GM12892 (cell line): Measurements from ENCODE around the gene UBFD1.

Source experiments
- POLR2A ChIP-seq: IDR thresholded peaks from 2 replicates; pipeline ENCODE4 v1.6.1; 2011; ENCODE audit warnings: low read depth, low read length, control low read depth
- POLR2AphosphoS5 ChIP-seq: IDR thresholded peaks from 2 replicates; pipeline ENCODE4 v1.6.1; 2011; ENCODE audit warnings: low read depth, low read length, control low read depth
- TAF1 ChIP-seq: IDR thresholded peaks from 2 replicates; pipeline ENCODE4 v1.6.1; 2011; ENCODE audit warnings: low read depth, mild to moderate bottlenecking, control low read depth, low read length, borderline replicate concordance

DNA sequence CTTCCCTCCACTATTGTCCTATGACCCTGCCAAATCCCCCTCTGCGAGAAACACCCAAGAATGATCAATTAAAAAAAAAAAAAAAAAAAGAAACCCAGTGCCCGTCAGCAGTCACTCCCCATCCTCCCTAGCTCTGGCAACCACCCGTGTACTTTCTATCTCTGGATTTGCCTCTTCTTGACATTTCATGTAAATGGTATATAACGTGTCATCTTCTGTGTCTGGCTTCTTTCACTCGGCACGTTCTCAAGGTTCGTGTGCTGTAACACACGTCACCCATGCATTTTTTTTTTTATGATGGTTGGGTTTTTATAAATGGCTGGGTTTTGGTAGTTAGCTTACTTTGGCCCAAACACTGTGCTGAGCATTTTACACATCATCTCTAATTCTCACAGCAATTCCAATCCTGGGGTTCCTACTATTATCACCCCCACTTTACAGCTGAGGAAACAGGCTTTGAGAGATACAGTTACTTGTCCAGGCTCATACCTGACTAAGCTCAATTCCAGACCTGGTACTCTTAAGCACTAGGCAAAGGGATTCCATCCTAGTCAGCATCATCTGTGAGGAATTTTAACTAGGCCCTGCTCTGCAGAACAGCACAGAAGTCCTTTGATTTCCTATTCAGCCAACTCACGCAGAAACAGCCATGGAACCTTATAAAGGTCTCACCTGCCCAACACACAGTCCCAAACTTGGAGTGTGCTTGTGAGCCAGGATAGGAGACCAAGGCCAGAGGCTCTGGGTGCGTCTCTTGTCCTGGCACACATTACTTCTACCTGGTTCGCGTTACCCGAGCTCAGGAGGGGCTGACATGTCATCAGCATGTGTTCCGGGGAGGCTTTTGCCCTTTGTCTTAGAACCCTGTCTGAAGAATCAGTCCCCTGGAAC, 26.9 kb downstream of the UBFD1 start:
- TF ChIP-seq POLR2A (no peak), POLR2AphosphoS5 (no peak), TAF1 (no peak)
